ENCODE measurements around the gene UGT1A7. TPM values are rescaled to one million over a fixed set of nuclear protein-coding genes. Genes with fewer than 3 reads are reported as not detected.

Gene UGT1A7
- total RNA-seq, 1 donor: not detected

GRCh38 chr2:233679196-233679595, 2.5 kb upstream of the UGT1A7 start:
- no peak for DNase-seq (ENCODE audit: low read depth)

GRCh38 chr2:233680361-233681045, 1.2 kb upstream of the UGT1A7 start:
- no peak for DNase-seq (ENCODE audit: low read depth)

More at GRCh38 chr2:233679196-233679595, 2.5 kb upstream of the UGT1A7 start:
- TF ChIP-seq CTCF (IDR thresholded peaks at IDR 0.05; ENCODE audit: insufficient read depth, low read depth, low read length): no peak
- no peak overlapping the region for H3K4me3 ChIP-seq (ENCODE audit: low read depth, low read length)

GRCh38 chr2:233684640-233685039, 2.9 kb downstream of the UGT1A7 start:
- no peak overlapping the region for H3K4me3 ChIP-seq (ENCODE audit: low read depth, low read length)

More at GRCh38 chr2:233680361-233681045, 1.2 kb upstream of the UGT1A7 start:
- TF ChIP-seq CTCF (IDR thresholded peaks at IDR 0.05; ENCODE audit: insufficient read depth, low read depth, low read length): no peak
- no peak overlapping the region for H3K4me3 ChIP-seq (ENCODE audit: low read depth, low read length)

GRCh38 chr2:233686928-233687327, 5.2 kb downstream of the UGT1A7 start:
- no peak for TF ChIP-seq CTCF (IDR thresholded peaks at IDR 0.05; ENCODE audit: insufficient read depth, low read depth, low read length)
- no peak overlapping the region for H3K4me3 ChIP-seq (ENCODE audit: low read depth, low read length)
- no peak for DNase-seq (ENCODE audit: low read depth)

More at GRCh38 chr2:233684640-233685039, 2.9 kb downstream of the UGT1A7 start:
- no peak for TF ChIP-seq CTCF (IDR thresholded peaks at IDR 0.05; ENCODE audit: insufficient read depth, low read depth, low read length)
- no peak for DNase-seq (ENCODE audit: low read depth)

GRCh38 chr2:233688341-233688740, 6.6 kb downstream of the UGT1A7 start:
- DNase-seq (ENCODE audit: low read depth): no peak
- no peak overlapping the region for H3K4me3 ChIP-seq (ENCODE audit: low read depth, low read length)
- no peak for TF ChIP-seq CTCF (IDR thresholded peaks at IDR 0.05; ENCODE audit: insufficient read depth, low read depth, low read length)

- no peak for TF ChIP-seq CTCF (IDR thresholded peaks at IDR 0.05; ENCODE audit: insufficient read depth, low read depth, low read length)
- no peak for DNase-seq (ENCODE audit: low read depth)
- no peak overlapping the region for H3K4me3 ChIP-seq (ENCODE audit: low read depth, low read length)
Measured at GRCh38 chr2:233689031-233689430, 7.3 kb downstream of the UGT1A7 start.

GRCh38 chr2:233689501-233689900, 7.8 kb downstream of the UGT1A7 start:
- TF ChIP-seq CTCF (IDR thresholded peaks at IDR 0.05; ENCODE audit: insufficient read depth, low read depth, low read length): no peak
- no peak for DNase-seq (ENCODE audit: low read depth)

More at GRCh38 chr2:233689501-233689900, 7.8 kb downstream of the UGT1A7 start:
- H3K4me3 ChIP-seq (ENCODE audit: low read depth, low read length): no peak overlapping the region

Measured in fibroblast of villous mesenchyme (primary cell).